ENCODE data around the gene PTK7.
A peak's percentile ranks its signal among the peaks of the same experiment; 100 is the strongest.

The PTK7 gene

DNA sequence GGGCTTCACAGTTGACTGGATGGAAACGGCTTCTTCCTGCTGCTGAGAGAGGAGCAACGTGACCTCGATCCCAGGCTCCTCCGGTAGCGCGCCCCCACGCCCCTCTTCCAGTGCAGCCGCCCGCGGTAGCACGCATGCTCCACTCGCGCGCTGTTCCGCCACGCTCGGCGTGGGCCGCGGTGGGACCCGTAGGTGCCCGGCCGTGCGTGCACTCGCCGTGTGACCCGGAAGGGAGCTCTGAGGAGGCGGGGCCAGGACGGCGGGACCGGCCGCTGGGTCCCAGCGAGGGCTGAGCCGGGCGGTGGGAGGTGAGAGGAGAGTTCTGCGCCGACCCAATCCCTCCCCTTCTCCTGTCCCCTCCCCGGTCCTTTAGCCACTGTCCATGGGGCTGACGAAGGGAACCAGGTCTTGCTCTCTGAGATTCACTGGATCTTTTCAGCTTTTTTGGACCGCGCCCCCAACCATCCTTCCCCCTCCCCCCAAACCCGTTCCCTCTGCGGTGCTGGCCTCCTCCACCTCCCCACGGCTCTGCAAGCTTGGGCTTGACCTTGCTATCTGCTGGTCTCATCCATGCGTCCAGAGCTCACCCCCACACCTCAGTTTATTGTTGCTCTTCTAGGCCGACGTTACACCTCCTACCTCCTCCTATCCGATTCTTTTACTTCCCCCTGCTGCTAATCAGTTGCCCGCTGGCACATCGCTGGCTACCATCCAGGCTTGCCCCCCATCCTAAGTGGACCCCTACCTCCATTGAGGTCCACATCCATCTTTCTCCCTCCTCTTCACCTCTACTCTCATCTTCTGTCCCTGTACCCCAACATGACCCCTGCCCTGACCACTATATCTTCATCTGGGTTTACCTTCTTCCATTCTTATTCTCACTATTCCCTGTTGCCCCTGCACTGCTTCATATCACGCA lies 106.1 kb downstream of the PTK7 start, which contains the start of gene CUL9:
Gene CUL9 (plus strand): TSS at position 255 of the 919 bp plus-strand sequence. CDS start 2,115 bp downstream, outside the sequence.
- DNase-seq = peak; percentile 59

DNA sequence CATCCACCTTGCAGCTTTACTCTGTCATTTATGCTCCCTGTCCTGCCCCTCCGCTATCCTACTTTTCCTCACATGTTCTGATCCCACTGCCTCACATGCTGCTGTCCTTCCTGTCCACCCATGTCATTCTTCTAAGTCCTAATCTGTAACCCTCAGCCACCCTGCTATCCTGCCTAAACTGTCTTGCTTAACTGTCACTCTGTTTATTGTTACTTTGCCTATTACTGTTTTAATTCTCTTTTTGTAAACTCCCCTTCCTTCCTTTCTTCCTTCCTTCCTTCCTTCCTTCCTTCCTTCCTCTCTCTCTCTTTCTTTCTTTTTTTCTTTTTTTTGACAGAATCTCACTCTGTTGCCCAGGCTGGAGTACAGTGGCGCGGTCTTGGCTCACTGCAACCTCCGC lies 107.3 kb downstream of the PTK7 start:
- DNase-seq = no peak

DNA sequence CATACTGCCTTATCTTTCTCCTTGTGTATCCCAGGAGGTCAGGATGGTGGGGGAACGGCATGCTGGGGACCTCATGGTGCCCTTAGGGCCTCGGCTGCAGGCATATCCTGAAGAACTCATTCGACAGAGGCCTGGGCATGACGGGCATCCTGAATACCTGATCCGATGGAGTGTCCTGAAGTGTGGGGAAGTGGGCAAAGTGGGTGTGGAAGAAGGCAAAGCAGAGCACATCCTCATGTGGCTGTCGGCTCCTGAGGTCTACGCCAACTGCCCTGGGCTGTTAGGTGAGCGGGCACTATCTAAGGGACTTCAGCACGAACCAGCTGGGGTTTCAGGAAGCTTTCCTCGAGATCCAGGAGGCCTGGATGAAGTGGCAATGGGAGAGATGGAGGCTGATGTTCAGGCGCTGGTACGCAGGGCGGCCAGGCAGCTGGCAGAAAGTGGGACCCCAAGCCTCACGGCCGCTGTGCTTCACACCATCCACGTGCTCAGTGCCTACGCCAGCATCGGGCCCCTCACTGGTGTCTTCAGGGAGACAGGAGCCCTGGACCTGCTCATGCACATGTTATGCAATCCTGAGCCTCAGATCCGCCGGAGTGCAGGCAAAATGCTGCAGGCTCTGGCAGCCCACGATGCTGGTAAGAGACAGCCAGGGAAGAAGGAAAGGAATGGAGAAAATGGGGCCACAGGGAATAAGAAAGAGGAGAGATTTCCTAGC lies 108.3 kb downstream of the PTK7 start:
- no peak for DNase-seq

DNA sequence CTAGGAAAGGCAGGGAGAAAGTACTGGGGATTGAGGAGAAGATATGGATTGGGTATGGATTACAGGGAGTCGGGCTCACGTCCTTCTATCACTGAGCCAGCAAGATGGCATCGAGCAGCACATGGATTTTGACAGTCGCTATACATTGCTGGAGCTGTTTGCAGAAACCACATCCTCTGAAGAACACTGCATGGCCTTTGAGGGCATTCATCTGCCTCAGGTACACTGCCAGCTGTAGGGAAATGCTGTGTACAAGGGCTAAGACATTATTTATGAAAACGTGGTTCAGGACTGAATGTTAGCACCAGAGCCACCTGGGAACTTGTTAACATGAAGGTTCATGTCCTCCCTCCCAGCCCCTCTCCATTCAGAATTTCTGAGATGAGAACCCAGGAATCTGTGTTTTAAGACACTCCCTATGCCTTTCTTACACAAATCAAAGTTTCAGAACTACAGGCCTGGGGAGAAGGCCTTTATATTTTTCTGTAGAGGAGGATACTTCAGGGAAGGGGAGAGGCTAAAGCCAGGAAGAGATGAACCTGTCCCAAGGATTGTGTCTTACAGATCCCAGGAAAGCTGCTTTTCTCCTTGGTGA lies 109.4 kb downstream of the PTK7 start:
- no peak for DNase-seq

DNA sequence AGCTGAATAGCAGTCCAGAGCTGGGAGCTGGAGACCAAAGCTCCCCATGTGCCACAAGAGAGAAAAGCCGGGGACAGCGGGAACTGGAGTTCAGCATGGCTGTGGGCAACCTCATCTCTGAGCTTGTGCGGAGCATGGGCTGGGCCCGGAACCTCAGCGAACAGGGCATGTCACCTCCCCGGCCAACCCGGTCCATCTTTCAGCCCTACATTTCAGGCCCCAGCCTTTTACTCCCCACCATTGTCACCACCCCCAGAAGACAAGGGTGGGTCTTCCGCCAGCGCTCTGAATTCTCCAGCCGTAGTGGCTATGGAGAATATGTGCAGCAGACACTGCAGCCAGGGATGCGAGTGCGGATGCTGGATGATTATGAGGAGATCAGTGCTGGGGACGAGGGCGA lies 109.9 kb downstream of the PTK7 start:
- DNase-seq = no peak

DNA sequence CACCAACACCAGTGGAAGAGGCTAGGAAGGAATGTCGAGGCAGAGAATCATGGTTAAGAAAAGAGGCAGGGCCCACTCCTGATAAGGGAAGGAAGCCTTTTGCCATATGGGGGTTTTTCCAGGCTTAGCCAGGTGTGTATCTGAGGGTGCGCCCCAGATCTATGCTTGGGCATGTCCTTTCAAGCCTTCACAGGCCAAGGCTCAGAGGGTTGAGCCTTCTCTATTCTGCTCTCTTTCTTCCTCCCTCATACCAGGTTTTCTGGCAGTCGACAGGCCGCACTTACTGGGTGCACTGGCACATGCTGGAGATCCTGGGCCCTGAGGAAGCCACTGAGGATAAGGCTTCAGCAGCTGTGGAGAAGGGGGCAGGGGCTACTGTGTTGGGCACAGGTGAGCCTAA lies 110.6 kb downstream of the PTK7 start:
- DNase-seq = no peak

DNA sequence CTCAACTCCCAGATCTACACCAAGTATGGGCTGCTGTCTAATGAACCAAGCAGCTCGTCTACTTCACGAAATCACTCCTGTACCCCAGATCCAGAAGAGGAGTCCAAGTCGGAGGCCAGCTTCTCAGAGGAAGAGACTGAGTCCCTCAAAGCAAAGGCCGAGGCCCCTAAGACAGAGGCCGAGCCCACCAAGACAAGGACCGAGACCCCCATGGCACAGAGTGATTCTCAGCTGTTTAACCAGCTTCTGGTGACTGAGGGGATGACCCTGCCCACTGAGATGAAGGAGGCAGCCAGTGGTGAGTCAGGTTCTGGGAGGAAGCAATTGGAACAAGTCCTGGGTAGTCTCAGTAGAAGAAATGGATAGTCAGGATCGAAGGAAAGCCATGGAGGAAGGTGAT lies 111.7 kb downstream of the PTK7 start:
- no peak for DNase-seq

DNA sequence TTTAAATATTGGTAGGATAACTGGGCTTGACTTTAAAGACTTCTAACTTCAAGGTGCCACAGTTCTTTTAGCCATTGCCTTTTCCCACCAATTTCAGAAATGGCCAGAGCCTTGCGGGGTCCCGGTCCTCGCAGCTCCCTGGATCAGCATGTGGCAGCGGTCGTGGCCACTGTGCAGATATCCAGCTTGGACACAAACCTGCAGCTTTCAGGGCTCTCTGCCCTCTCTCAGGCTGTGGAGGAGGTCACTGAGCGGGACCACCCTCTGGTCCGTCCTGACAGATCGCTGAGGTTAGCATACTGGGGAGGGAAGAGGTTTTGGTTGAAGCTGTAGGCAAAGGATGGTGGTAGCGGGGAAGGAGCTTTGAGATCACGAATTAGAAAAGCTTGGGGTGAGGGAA lies 112.3 kb downstream of the PTK7 start:
- no peak for DNase-seq

DNA sequence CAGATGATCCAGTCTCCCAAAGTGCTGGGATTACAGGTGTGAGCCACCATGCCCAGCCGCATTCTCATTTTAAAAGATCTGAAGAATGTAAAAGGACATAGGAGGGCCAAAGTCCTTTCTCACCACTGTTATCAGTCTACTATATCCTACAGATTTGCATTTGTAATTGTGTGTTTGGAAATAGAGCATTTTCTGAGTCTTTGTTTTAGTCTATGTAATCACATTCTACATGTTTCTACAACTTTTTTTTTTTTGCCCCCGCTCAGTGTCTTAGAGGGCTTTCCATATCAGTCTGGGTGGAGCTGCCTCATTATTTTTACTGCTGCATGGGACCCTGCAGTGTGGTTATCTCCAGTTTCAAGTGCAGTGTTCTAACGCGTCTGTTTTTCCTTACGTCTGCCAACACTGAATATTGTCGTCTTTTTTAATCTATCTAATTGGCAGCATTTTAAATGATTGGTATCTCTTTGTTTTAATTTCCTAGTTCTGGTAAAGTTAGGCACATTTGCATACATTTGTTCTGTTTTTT lies 113.7 kb downstream of the PTK7 start:
- DNase-seq = no peak

DNA sequence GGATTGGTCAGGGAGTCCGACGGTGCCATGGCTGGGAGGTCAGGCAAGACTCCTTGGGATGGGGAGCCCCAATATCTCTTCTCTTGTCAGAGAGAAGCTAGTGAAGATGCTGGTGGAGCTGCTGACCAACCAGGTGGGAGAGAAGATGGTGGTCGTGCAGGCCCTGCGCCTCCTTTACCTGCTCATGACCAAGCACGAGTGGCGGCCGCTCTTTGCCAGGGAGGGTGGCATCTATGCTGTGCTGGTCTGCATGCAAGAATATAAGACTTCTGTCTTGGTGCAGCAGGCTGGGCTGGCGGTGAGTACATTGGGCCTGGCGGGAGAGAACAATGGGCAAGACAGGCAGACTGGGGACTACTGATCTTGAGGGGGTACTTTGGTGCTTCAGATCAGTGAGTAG lies 116.8 kb downstream of the PTK7 start:
- DNase-seq = no peak

DNA sequence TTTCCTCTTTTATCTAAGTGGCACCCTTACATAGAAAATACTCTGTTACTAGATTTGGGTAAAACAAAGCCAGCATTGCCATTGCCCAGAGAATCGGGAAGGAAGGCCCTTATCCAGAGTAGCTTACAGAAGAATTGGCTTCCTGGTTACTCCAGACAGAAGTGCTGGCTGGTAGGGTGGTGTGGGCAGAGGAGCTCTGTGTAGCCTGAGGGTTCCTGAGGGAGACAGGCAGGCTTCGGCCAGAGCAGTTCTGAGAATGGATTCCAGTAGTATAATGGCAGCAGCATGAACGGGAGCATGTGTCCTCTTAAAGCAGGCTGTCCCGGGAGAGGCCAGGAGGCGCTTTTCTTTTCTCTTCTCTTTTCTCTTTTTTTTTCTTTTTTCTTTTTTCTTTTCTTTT lies 117.8 kb downstream of the PTK7 start:
- DNase-seq = no peak

DNA sequence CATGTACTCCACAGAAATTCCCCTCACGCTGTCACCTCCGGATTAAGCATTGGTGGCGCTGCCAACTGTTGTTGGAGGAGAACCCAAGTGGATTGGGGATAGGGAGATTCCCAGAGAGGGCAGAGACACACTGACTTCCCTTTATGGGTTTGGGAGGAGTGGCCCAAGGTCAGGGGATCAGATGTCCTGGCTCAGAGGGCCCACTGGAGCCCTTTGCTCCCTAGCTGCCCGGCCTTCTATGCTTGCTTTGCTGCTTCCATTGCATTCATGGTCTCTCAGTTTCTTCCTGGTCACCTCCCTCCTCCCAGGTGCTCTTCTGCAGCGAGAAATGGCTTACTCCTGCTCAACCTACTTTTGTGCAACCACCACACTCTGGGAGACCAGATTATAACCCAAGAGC lies 120.2 kb downstream of the PTK7 start:
- DNase-seq = no peak

DNA sequence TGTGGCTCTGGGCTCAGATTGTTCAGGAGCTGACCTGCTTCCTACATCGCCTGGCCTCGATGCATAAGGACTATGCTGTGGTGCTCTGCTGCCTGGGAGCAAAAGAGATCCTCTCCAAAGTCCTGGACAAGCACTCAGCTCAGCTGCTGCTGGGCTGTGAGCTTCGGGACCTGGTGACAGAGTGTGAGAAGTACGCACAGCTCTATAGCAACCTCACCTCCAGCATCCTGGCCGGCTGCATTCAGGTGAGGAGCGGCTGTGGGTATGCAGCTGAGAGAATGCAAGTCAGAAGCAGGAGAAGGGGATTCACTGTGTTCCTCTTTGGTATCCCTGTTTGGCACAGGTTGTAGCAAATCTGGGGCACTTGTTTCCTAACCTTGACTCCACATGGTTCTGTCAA lies 123.8 kb downstream of the PTK7 start:
- no peak for DNase-seq

DNA sequence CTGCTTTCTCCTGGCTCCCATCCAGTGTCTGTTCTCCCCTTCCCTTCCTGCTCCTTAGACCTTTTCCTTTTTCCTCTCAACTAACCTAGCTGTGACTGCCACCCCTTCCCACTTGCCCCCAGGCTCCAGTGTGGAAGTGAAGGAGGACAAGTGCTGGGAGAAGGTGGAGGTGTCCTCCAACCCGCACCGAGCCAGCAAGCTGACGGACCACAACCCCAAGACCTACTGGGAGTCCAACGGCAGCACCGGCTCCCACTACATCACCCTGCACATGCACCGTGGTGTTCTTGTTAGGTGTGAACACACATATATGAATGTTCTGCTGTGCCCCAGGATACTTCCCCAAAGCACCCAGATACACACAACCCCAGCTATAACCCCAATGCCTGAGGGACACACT lies 124.4 kb downstream of the PTK7 start:
- DNase-seq = no peak

DNA sequence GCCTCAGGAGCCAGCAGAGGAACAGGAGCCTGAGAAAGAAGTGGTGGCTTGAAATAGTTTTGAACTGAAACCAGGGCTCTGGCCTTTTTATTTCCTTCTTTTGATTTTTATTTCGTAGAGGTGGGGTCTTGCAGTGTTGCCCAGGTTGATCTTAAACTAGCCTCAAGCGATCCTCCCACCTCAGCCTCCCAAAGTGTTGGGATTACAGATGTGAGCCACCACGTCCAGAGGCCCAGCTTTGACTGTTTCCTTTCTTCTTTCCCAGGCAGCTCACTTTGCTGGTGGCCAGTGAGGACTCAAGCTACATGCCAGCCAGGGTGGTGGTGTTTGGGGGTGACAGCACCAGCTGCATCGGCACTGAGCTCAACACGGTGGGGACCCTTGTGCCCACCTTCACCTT lies 126.3 kb downstream of the PTK7 start:
- no peak for DNase-seq

DNA sequence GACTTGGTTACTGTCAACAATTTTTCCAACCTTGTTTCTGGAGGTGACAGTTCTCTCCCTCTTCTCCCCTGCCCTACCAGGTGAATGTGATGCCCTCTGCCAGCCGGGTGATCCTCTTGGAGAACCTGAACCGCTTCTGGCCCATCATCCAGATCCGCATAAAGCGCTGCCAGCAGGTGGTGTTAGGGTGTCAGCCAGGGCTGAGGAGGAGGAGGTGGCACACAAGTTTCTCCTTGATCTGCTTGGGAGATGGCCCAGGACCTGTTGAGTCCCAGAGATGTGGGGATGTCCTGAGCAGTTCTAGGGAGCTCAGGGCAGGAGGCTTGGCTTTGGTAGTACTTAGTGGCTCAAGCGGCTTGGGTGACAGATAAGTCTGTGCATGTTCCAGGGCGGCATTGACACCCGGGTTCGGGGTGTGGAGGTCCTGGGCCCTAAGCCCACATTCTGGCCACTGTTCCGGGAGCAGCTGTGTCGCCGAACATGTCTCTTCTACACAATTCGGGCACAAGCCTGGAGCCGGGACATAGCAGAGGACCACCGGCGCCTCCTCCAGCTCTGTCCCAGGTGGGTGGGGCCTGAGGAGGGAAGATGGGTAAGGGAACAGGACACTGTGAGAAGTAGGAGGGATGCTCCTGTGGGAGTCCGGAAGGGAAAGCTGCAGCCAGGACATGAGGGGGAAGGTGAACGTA lies 127.1 kb downstream of the PTK7 start:
- no peak for DNase-seq

DNA sequence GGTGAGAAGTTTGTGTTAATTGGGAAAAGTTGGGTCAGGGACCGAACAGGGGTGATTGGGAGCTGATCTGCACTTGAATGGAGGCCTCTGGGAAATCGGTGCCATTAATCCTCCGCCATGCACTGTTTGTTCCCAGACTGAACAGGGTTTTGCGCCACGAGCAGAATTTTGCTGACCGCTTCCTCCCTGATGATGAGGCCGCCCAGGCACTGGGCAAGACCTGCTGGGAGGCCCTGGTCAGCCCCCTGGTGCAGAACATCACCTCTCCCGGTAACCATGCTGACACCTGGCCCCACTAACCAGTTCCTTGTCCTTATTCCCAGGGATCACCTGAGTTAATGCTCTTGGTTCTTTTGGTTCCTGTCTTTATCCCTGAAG lies 127.6 kb downstream of the PTK7 start:
- no peak for DNase-seq

DNA sequence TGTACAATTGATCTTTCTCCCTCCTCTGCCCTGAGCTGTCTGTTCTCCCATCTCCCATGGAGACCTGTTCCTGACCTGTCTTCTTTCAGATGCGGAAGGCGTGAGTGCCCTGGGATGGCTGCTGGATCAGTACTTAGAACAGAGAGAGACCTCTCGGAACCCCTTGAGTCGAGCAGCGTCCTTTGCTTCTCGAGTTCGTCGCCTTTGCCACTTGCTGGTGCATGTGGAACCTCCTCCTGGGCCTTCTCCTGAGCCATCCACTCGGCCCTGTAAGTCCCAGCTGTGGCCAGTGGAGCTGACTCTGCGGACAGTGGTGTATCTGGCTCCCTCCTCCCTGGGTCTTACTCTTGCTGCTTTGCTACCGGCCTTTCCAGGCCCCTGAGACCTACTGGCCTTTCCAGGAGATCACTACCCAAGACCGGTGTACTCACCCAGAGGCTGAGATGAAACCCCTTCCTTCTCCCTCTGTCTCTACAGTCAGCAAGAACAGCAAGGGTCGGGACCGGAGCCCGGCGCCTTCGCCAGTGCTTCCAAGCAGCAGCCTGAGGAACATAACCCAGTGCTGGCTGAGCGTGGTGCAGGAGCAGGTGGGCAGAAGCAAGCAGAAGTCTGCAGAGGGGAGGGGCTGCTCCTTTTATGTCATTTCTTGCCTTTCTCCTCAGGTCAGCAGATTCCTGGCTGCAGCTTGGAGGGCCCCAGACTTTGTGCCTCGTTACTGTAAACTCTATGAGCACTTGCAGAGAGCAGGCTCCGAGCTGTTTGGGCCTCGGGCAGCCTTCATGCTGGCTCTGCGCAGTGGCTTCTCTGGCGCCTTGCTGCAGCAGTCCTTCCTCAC lies 128.4 kb downstream of the PTK7 start:
- no peak for DNase-seq

DNA sequence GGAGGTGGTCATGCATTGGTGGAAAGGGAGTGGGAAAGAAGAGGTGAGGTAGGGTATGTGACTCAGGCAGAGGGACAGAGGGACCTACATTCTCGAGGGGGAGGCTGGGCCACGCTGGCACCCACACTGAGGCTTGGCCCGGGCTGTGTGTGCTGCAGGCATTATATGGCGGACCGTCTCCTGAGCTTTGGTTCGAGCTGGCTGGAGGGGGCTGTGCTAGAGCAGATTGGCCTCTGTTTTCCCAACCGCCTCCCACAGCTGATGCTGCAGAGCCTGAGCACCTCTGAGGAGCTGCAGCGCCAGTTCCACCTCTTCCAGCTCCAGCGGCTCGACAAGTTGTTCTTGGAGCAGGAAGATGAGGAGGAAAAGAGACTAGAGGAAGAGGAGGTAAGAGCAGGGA lies 129.7 kb downstream of the PTK7 start:
- DNase-seq = no peak

DNA sequence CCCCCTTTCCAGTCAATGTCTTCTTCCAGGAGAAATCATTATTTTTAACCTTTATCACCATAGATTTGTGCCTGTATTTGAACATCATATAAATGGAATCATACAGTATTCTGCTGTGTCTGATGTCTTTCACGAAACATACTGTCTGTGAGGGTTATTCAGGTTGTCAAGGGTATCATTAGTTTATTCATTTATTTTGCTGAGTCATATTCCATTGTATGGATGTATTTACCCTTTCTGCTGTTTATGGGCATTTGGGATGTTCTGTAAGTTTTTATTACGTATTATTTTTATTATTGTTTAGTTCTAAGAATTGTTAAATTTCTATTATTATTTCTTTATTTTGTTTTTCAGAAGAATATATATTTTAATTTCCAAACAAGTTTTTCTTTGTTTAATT lies 131.2 kb downstream of the PTK7 start:
- no peak for DNase-seq

Measured in activated CD4-positive, alpha-beta T cell treated with anti-CD3 and anti-CD28 coated beads for 1 hour (primary cell).